T-helper 1 cell treated with Interleukin-12 subunit alpha and Interleukin-12 subunit beta and Interleukin-4 antibody, amounts not matched to agents 30 ng/mL and 1 ng/mL, for 36 hours (primary cell): ENCODE data around the gene C1QTNF12. TPM values are rescaled to one million over a fixed set of nuclear protein-coding genes. Genes with fewer than 3 reads are reported as not detected.
"Not testable (repeated sequence)": the region's sequence is repeated elsewhere in the genome, so short reads cannot be mapped to it uniquely, and the experiment has no call there.

Experiments used
- intact Hi-C: fragments of 100-400 bp; cut with micrococcal nuclease; formaldehyde crosslinking; loops from one replicate; pipeline ENCODE4 v1.15.1; 2024
- total RNA-seq: library from RNA; stranded (reverse); gene quantifications from 2 replicates; pipeline ENCODE4 v1.2.3, GENCODE V29; 2022

The C1QTNF12 gene
- total RNA-seq, 1 donor from 2014 or later: 3.5 TPM

GRCh38 chr1:1260843-1261560 is 14.5 kb upstream of the C1QTNF12 start:
- intact Hi-C loops: no loop called here

- intact Hi-C loops: no loop called here
Observed at GRCh38 chr1:1259951-1260600, 13.6 kb upstream of the C1QTNF12 start.

- intact Hi-C loops: no loop called here
Observed at GRCh38 chr1:1259540-1259939, 13.0 kb upstream of the C1QTNF12 start.

- intact Hi-C loops: no loop called here
Observed at GRCh38 chr1:1259119-1259488, 12.6 kb upstream of the C1QTNF12 start.

- intact Hi-C loops: no loop called here
Observed at GRCh38 chr1:1256956-1257871, 10.7 kb upstream of the C1QTNF12 start.

- intact Hi-C loops: no loop called here
Observed at GRCh38 chr1:1255611-1256010, 9.1 kb upstream of the C1QTNF12 start.

- intact Hi-C loops: no loop called here
Observed at GRCh38 chr1:1255078-1255477, 8.6 kb upstream of the C1QTNF12 start.

GRCh38 chr1:1254667-1254998 is 8.1 kb upstream of the C1QTNF12 start:
- intact Hi-C loops: loop anchor here (5.0 kb wide), 1 partner anchor 42 kb away; the partner anchor contains the start of gene TNFRSF4

- intact Hi-C loops: loop anchor here (5.0 kb wide), 1 partner anchor 42 kb away; the partner anchor contains the start of gene TNFRSF4
Observed at GRCh38 chr1:1253972-1254666, 7.6 kb upstream of the C1QTNF12 start.

- intact Hi-C loops: loop anchor here (5.0 kb wide), 1 partner anchor 41 kb away; the partner anchor contains the start of gene TNFRSF4
Observed at GRCh38 chr1:1253314-1253713, 6.8 kb upstream of the C1QTNF12 start.

GRCh38 chr1:1250786-1251284 is 4.3 kb upstream of the C1QTNF12 start:
- intact Hi-C loops: loop anchor here (1.0 to 5.0 kb wide), 3 partner anchors 20 to 129 kb away; partner anchors contain the start of gene TNFRSF4

- intact Hi-C loops: not testable (repeated sequence)
Observed at GRCh38 chr1:1248009-1248913, 1.7 kb upstream of the C1QTNF12 start.

- intact Hi-C loops: no loop called here
Observed at GRCh38 chr1:1247341-1247913, 905 bp upstream of the C1QTNF12 start.

GRCh38 chr1:1245817-1246576 is 525 bp downstream of the C1QTNF12 start:
- intact Hi-C loops: no loop called here

- intact Hi-C loops: no loop called here
Observed at GRCh38 chr1:1245178-1245816, 1.2 kb downstream of the C1QTNF12 start.

GRCh38 chr1:1244192-1244811 is 2.2 kb downstream of the C1QTNF12 start:
- intact Hi-C loops: no loop called here

- intact Hi-C loops: no loop called here
Observed at GRCh38 chr1:1243807-1244191, 2.7 kb downstream of the C1QTNF12 start.

- intact Hi-C loops: no loop called here
Observed at GRCh38 chr1:1243266-1243660, 3.3 kb downstream of the C1QTNF12 start.
